CD8-positive, alpha-beta memory T cell (primary cell): ENCODE results near the gene ACOX1. TPM values are rescaled to one million over a fixed set of nuclear protein-coding genes. Genes with fewer than 3 reads are reported as not detected.
A peak's percentile ranks its signal among the peaks of the same experiment; 100 is the strongest.

Experiments used
- CTCF ChIA-PET: fragments of 350-600 bp; sonication (Branson Sonifier 250); formaldehyde crosslinking; loops from one replicate; lab custom pipeline; 2021; ENCODE audit warnings: antibody characterized with exemption; lab: Charles Lee
- POLR2A ChIA-PET: fragments of 350-600 bp; sonication (Branson Sonifier 250); formaldehyde crosslinking; loops from one replicate; lab custom pipeline; 2021; ENCODE audit warnings: antibody characterized with exemption; lab: Charles Lee
- DNase-seq, 5 donors: peaks; one replicate each; pipeline versions ENCODE4 v3.0.0 to v3.0.0-alpha.2; 2020 to 2022; ENCODE audit warnings: mixed read lengths in 1 of 5
- H3K27ac ChIP-seq: one replicate; pipeline ENCODE4 v1.7.0; 2013; ENCODE audit warnings: low read depth, mild to moderate bottlenecking, low read length, moderate library complexity
- H3K27me3 ChIP-seq: 2 replicates; pipeline ENCODE4 v1.7.0; 2013; ENCODE audit warnings: low read length, mild to moderate bottlenecking; ENCODE audit not compliant: insufficient read depth, poor library complexity, severe bottlenecking
- H3K36me3 ChIP-seq: 2 replicates; pipeline ENCODE4 v1.7.0; 2013; ENCODE audit warnings: mild to moderate bottlenecking, low read length, moderate library complexity; ENCODE audit not compliant: insufficient read depth
- H3K4me1 ChIP-seq: 2 replicates; pipeline ENCODE4 v1.7.0; 2013; ENCODE audit warnings: mild to moderate bottlenecking, low read length, moderate library complexity; ENCODE audit not compliant: insufficient read depth
- H3K4me3 ChIP-seq: 2 replicates; pipeline ENCODE4 v1.7.0; 2013; ENCODE audit warnings: mild to moderate bottlenecking, low read length
- H3K9me3 ChIP-seq: 2 replicates; pipeline ENCODE4 v1.7.0; 2013; ENCODE audit warnings: mild to moderate bottlenecking, low read length
- H3K27ac Mint-ChIP-seq, 8 donors: one replicate each; pipeline ENCODE4 v1.8.0; 2020 to 2021; ENCODE audit warnings: mixed read lengths in 8 of 8, mild to moderate bottlenecking in 6 of 8, inconsistent platforms in 3 of 8, moderate library complexity in 3 of 8
- H3K27me3 Mint-ChIP-seq, 2 donors: one replicate each; pipeline ENCODE4 v1.8.0; 2020 to 2021; ENCODE audit warnings: mixed read lengths in 2 of 2, mild to moderate bottlenecking in 1 of 2, moderate library complexity in 1 of 2
- H3K36me3 Mint-ChIP-seq, 3 donors: one replicate each; pipeline ENCODE4 v1.8.0; 2020 to 2021; ENCODE audit warnings: mixed read lengths in 3 of 3, inconsistent platforms in 1 of 3, mild to moderate bottlenecking in 1 of 3
- H3K4me1 Mint-ChIP-seq, 3 donors: one replicate each; pipeline ENCODE4 v1.8.0; 2020 to 2021; ENCODE audit warnings: mixed read lengths in 3 of 3, inconsistent platforms in 1 of 3, mild to moderate bottlenecking in 1 of 3
- H3K4me3 Mint-ChIP-seq, 7 donors: one replicate each; pipeline ENCODE4 v1.8.0; 2020 to 2021; ENCODE audit warnings: mixed read lengths in 7 of 7, mild to moderate bottlenecking in 6 of 7, moderate library complexity in 4 of 7, inconsistent platforms in 2 of 7
- H3K9me3 Mint-ChIP-seq, 5 donors: one replicate each; pipeline ENCODE4 v1.8.0; 2020 to 2022; ENCODE audit warnings: mixed read lengths in 5 of 5, mild to moderate bottlenecking in 3 of 5, moderate library complexity in 2 of 5, inconsistent platforms in 1 of 5
- polyA plus RNA-seq: library from polyadenylated mRNA; unstranded; fragments of 300-500 nt; fragmentation: Illumina TruSeq; gene quantifications from one replicate; pipeline ENCODE4 v1.2.3, GENCODE V29; 2021
- total RNA-seq, 2 experiments: library from RNA; stranded (reverse); gene quantifications; one replicate each; pipeline ENCODE4 v1.2.3, GENCODE V29; 2021

ACOX1 gene
- total and polyA plus RNA-seq, 3 experiments from 2014 or later = 15.8 to 36.1 (median 35.1) TPM

- Histone ChIP-seq H3K36me3 (no peaks in the 10 kb centered on the region), H3K4me1 (peaks cover 10% of the 10 kb centered on the region), H3K4me3 (no peak overlapping the region), H3K27ac (no peak overlapping the region), H3K27me3 (no peaks in the 10 kb centered on the region), H3K9me3 (no peaks in the 10 kb centered on the region)
- Mint-ChIP-seq H3K27ac (peak overlapping the region in 1 of 8 donors; percentile 11), H3K27me3 (no peaks in the 10 kb centered on the region), H3K4me1 (peaks cover 9 to 18% (median 10%) of the 10 kb centered on the region in 3 donors), H3K36me3 (peaks cover 0 to 2% (median 0%) of the 10 kb centered on the region in 3 donors), H3K4me3 (peak overlapping the region in 2 of 7 donors; percentile 20 to 70), H3K9me3 (no peaks in the 10 kb centered on the region)
- CTCF ChIA-PET = no interaction called here
- DNase-seq = no peak
- POLR2A ChIA-PET = no interaction called here
These were observed 41.3 kb downstream of the ACOX1 start for GRCh38 chr17:75937652-75938051.

GRCh38 chr17:75933808-75934207 is 45.2 kb downstream of the ACOX1 start:
- peaks cover 0 to 1% of the 10 kb centered on the region in 2 donors for H3K27me3 Mint-ChIP-seq
- ChIA-PET POLR2A (no interaction called here), CTCF (no interaction called here)

GRCh38 chr17:75932852-75933251 is 46.1 kb downstream of the ACOX1 start:
- no peaks in the 10 kb centered on the region for H3K4me1 Mint-ChIP-seq
- POLR2A ChIA-PET = no interaction called here
- no peaks in the 10 kb centered on the region for H3K27me3 ChIP-seq
- H3K9me3 Mint-ChIP-seq = no peaks in the 10 kb centered on the region
- no peak for DNase-seq
- H3K36me3 ChIP-seq = no peaks in the 10 kb centered on the region
- CTCF ChIA-PET = interaction anchor here (0.7 to 0.8 kb wide), 2 partner anchors 14 to 184 kb away, joined by 3 read pairs; no protein-coding TSS in a partner anchor
- H3K36me3 Mint-ChIP-seq = peaks cover 0 to 3% (median 0%) of the 10 kb centered on the region in 3 donors
- H3K27ac ChIP-seq = no peak overlapping the region
- H3K4me3 ChIP-seq = no peak overlapping the region
- no peak overlapping the region for H3K27ac Mint-ChIP-seq
- no peaks in the 10 kb centered on the region for H3K4me1 ChIP-seq
- H3K4me3 Mint-ChIP-seq = no peak overlapping the region
- H3K9me3 ChIP-seq = no peaks in the 10 kb centered on the region
- H3K27me3 Mint-ChIP-seq = peaks cover 0 to 1% of the 10 kb centered on the region in 2 donors

More at GRCh38 chr17:75933808-75934207, 45.2 kb downstream of the ACOX1 start:
- Histone ChIP-seq H3K27me3 (no peaks in the 10 kb centered on the region), H3K9me3 (no peaks in the 10 kb centered on the region), H3K4me3 (no peak overlapping the region), H3K36me3 (no peaks in the 10 kb centered on the region), H3K27ac (no peak overlapping the region), H3K4me1 (no peaks in the 10 kb centered on the region)
- H3K36me3 Mint-ChIP-seq = peaks cover 0 to 3% (median 0%) of the 10 kb centered on the region in 3 donors
- no peaks in the 10 kb centered on the region for H3K4me1 Mint-ChIP-seq
- no peaks in the 10 kb centered on the region for H3K9me3 Mint-ChIP-seq
- DNase-seq = no peak
- no peak overlapping the region for H3K27ac Mint-ChIP-seq
- no peak overlapping the region for H3K4me3 Mint-ChIP-seq

- H3K27ac Mint-ChIP-seq = no peak overlapping the region
- H3K27me3 ChIP-seq = no peaks in the 10 kb centered on the region
- no peaks in the 10 kb centered on the region for H3K9me3 ChIP-seq
- no peak overlapping the region for H3K4me3 ChIP-seq
- DNase-seq = no peak
- POLR2A ChIA-PET = no interaction called here
- H3K36me3 Mint-ChIP-seq = peaks cover 0 to 8% (median 6%) of the 10 kb centered on the region in 3 donors
- no peaks in the 10 kb centered on the region for H3K4me1 ChIP-seq
- H3K36me3 ChIP-seq = no peaks in the 10 kb centered on the region
- H3K4me1 Mint-ChIP-seq = no peaks in the 10 kb centered on the region
- peaks cover 0 to 1% of the 10 kb centered on the region in 2 donors for H3K27me3 Mint-ChIP-seq
- no peak overlapping the region for H3K4me3 Mint-ChIP-seq
- H3K9me3 Mint-ChIP-seq = no peaks in the 10 kb centered on the region
- H3K27ac ChIP-seq = no peak overlapping the region
- CTCF ChIA-PET = interaction anchor here (1.2 kb wide), 1 partner anchor 13 kb away, joined by 3 read pairs; no protein-coding TSS in a partner anchor
These were observed 47.9 kb downstream of the ACOX1 start for GRCh38 chr17:75931062-75931461.

GRCh38 chr17:75927286-75927922 is 51.6 kb downstream of the ACOX1 start:
- H3K27ac Mint-ChIP-seq = no peak overlapping the region
- no peak overlapping the region for H3K4me3 Mint-ChIP-seq
- H3K9me3 Mint-ChIP-seq = no peaks in the 10 kb centered on the region
- Histone ChIP-seq H3K9me3 (no peaks in the 10 kb centered on the region), H3K36me3 (no peaks in the 10 kb centered on the region), H3K4me1 (no peaks in the 10 kb centered on the region), H3K27me3 (no peaks in the 10 kb centered on the region), H3K27ac (no peak overlapping the region), H3K4me3 (no peak overlapping the region)
- CTCF ChIA-PET = interaction anchor here (1.1 to 1.2 kb wide), 3 partner anchors 11 to 87 kb away, joined by 3 to 4 read pairs (median 4); no protein-coding TSS in a partner anchor
- H3K36me3 Mint-ChIP-seq = peaks cover 0 to 19% (median 10%) of the 10 kb centered on the region in 3 donors
- H3K27me3 Mint-ChIP-seq = peaks cover 0 to 1% of the 10 kb centered on the region in 2 donors
- DNase-seq = no peak
- H3K4me1 Mint-ChIP-seq = no peaks in the 10 kb centered on the region
- POLR2A ChIA-PET = interaction anchor here (0.5 to 0.9 kb wide), 2 partner anchors 14 to 53 kb away, joined by 3 to 5 read pairs; no protein-coding TSS in a partner anchor

GRCh38 chr17:75926456-75926855 is 52.5 kb downstream of the ACOX1 start:
- H3K4me1 ChIP-seq = no peaks in the 10 kb centered on the region
- no peak overlapping the region for H3K4me3 Mint-ChIP-seq
- no peak overlapping the region for H3K27ac Mint-ChIP-seq

GRCh38 chr17:75925912-75926311 is 53.1 kb downstream of the ACOX1 start:
- H3K27me3 ChIP-seq = no peaks in the 10 kb centered on the region
- Mint-ChIP-seq H3K36me3 (peaks cover 0 to 26% (median 7%) of the 10 kb centered on the region in 3 donors), H3K27me3 (peaks cover 0 to 1% of the 10 kb centered on the region in 2 donors), H3K27ac (no peak overlapping the region), H3K4me3 (no peak overlapping the region), H3K9me3 (no peaks in the 10 kb centered on the region), H3K4me1 (no peaks in the 10 kb centered on the region)
- POLR2A ChIA-PET = interaction anchor here (0.6 kb wide), 1 partner anchor 454 kb away, joined by 3 read pairs; no protein-coding TSS in a partner anchor
- H3K36me3 ChIP-seq = no peaks in the 10 kb centered on the region
- CTCF ChIA-PET = interaction anchor here (0.9 to 1.2 kb wide), 2 partner anchors 85 to 162 kb away, joined by 3 read pairs; no protein-coding TSS in a partner anchor
- H3K27ac ChIP-seq = no peak overlapping the region
- H3K4me1 ChIP-seq = no peaks in the 10 kb centered on the region
- DNase-seq = no peak
- H3K9me3 ChIP-seq = no peaks in the 10 kb centered on the region
- no peak overlapping the region for H3K4me3 ChIP-seq

More at GRCh38 chr17:75926456-75926855, 52.5 kb downstream of the ACOX1 start:
- H3K27ac ChIP-seq = no peak overlapping the region
- Mint-ChIP-seq H3K9me3 (no peaks in the 10 kb centered on the region), H3K4me1 (no peaks in the 10 kb centered on the region), H3K27me3 (peaks cover 0 to 1% of the 10 kb centered on the region in 2 donors), H3K36me3 (peaks cover 0 to 23% (median 7%) of the 10 kb centered on the region in 3 donors)
- H3K9me3 ChIP-seq = no peaks in the 10 kb centered on the region
- DNase-seq = no peak
- no peaks in the 10 kb centered on the region for H3K36me3 ChIP-seq
- H3K27me3 ChIP-seq = no peaks in the 10 kb centered on the region
- ChIA-PET POLR2A (no interaction called here), CTCF (interaction anchor here (0.9 kb wide), 1 partner anchor 162 kb away, joined by 3 read pairs; no protein-coding TSS in a partner anchor)
- no peak overlapping the region for H3K4me3 ChIP-seq

GRCh38 chr17:75925103-75925502 is 53.9 kb downstream of the ACOX1 start:
- H3K4me1 ChIP-seq = no peaks in the 10 kb centered on the region
- Mint-ChIP-seq H3K27me3 (peaks cover 0 to 1% of the 10 kb centered on the region in 2 donors), H3K27ac (no peak overlapping the region), H3K36me3 (peaks cover 0 to 26% (median 7%) of the 10 kb centered on the region in 3 donors), H3K4me1 (no peaks in the 10 kb centered on the region), H3K4me3 (no peak overlapping the region), H3K9me3 (no peaks in the 10 kb centered on the region)
- no peaks in the 10 kb centered on the region for H3K27me3 ChIP-seq
- no peak for DNase-seq
- H3K27ac ChIP-seq = no peak overlapping the region
- no peaks in the 10 kb centered on the region for H3K36me3 ChIP-seq
- H3K4me3 ChIP-seq = no peak overlapping the region
- no peaks in the 10 kb centered on the region for H3K9me3 ChIP-seq
- CTCF ChIA-PET = interaction anchor here (1.2 kb wide), 1 partner anchor 86 kb away, joined by 3 read pairs; no protein-coding TSS in a partner anchor
- POLR2A ChIA-PET = interaction anchor here (0.6 kb wide), 1 partner anchor 455 kb away, joined by 3 read pairs; no protein-coding TSS in a partner anchor
